ENCODE results near the gene MYLK. TPM values are rescaled to one million over a fixed set of nuclear protein-coding genes. Genes with fewer than 3 reads are reported as not detected.

The MYLK gene
- total and polyA plus RNA-seq, 10 of the 15 experiments (the other 5 are each of a cell fraction or from before 2014, with no cell fraction given), result 0.04 to 1.6 (median 0.42) TPM; not detected in 1

DNA sequence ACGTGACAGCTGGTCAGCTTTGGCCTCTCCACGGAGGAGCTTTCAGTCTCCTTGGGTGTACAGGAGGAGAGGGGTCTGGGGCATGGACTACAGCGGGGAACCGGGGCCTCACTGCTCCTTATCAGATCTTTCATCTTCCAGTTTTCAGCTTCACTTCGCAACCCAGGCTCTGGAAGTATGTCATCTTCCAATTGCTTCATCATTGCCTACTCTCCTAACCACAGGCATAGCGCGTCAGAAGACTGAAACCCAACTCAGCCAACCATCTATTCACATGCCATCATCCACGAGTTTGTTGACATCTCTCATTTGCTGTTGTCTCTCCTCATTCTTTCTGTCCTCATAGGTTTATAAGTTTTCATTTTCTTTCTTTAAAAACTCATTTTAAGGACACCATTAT lies 119.5 kb downstream of the MYLK start:
- H3K4me1 ChIP-seq (ENCODE audit: control insufficient read depth, insufficient read depth, low read length), result no peaks in the 10 kb centered on the region
- no peaks in the 10 kb centered on the region for H3K27me3 ChIP-seq (replicated peaks in 1 of 2; ENCODE audit: control insufficient read depth in 2 of 2, insufficient read depth in 2 of 2, low read length in 1 of 2)
- intact Hi-C loops (cut with micrococcal nuclease; ENCODE audit: unreplicated experiment), result no loop called here
- ATAC-seq, result no peak
- no peak overlapping the region for H3K9ac ChIP-seq (ENCODE audit: control insufficient read depth, insufficient read depth, low read length)
- H4K20me1 ChIP-seq (ENCODE audit: control insufficient read depth, insufficient read depth), result no peaks in the 10 kb centered on the region
- H3K79me2 ChIP-seq (ENCODE audit: control insufficient read depth, insufficient read depth, low read length), result no peaks in the 10 kb centered on the region
- DNase-seq (ENCODE audit: low read depth, low spot score), result no peak
- H2AFZ ChIP-seq (ENCODE audit: control insufficient read depth, low read depth, low read length), result no peak overlapping the region
- BruUV-seq (replicated peaks), result no TSS peak
- H3K27ac ChIP-seq (ENCODE audit: control insufficient read depth, insufficient read depth), result no peak overlapping the region
- POLR2A ChIA-PET, result no interaction called here
- in situ Hi-C loops (cut with MboI), result no loop called here
- CTCF ChIA-PET, result no interaction called here
- H3K4me2 ChIP-seq (ENCODE audit: control insufficient read depth, insufficient read depth), result no peak overlapping the region
- RAD21 ChIA-PET (ENCODE audit: unreplicated experiment), result no interaction called here
- no peak for FAIRE-seq
- SMC1A ChIA-PET (ENCODE audit: uncharacterized antibody, unreplicated experiment), result interaction anchor here (0.7 kb wide), 2 partner anchors 10 to 21 kb away, joined by 3 read pairs; no protein-coding TSS in a partner anchor
- 34% methylated on average over 8 of the region's 8 CpGs for WGBS (ENCODE audit: insufficient coverage, insufficient replicate concordance, low lambda C conversion rate, missing lambda C conversion rate)
- no peak for TF ChIP-seq NR2C1 (IDR thresholded peaks at IDR 0.05)
- no peak for TF ChIP-seq BACH1 (IDR thresholded peaks at IDR 0.05; ENCODE audit: borderline replicate concordance)
- no peak for TF ChIP-seq RAD51 (IDR thresholded peaks at IDR 0.05)
- TF ChIP-seq, protein P1, sequence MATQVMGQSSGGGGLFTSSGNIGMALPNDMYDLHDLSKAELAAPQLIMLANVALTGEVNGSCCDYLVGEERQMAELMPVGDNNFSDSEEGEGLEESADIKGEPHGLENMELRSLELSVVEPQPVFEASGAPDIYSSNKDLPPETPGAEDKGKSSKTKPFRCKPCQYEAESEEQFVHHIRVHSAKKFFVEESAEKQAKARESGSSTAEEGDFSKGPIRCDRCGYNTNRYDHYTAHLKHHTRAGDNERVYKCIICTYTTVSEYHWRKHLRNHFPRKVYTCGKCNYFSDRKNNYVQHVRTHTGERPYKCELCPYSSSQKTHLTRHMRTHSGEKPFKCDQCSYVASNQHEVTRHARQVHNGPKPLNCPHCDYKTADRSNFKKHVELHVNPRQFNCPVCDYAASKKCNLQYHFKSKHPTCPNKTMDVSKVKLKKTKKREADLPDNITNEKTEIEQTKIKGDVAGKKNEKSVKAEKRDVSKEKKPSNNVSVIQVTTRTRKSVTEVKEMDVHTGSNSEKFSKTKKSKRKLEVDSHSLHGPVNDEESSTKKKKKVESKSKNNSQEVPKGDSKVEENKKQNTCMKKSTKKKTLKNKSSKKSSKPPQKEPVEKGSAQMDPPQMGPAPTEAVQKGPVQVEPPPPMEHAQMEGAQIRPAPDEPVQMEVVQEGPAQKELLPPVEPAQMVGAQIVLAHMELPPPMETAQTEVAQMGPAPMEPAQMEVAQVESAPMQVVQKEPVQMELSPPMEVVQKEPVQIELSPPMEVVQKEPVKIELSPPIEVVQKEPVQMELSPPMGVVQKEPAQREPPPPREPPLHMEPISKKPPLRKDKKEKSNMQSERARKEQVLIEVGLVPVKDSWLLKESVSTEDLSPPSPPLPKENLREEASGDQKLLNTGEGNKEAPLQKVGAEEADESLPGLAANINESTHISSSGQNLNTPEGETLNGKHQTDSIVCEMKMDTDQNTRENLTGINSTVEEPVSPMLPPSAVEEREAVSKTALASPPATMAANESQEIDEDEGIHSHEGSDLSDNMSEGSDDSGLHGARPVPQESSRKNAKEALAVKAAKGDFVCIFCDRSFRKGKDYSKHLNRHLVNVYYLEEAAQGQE (IDR thresholded peaks at IDR 0.05; ENCODE audit: low read depth, low read length), result no peak
- no peak for TF ChIP-seq SREBF2 (IDR thresholded peaks at IDR 0.05; ENCODE audit: low read length)
- TF ChIP-seq CEBPB (IDR thresholded peaks at IDR 0.05; ENCODE audit: borderline replicate concordance in 1 of 2, low read depth in 2 of 2, low read length in 2 of 2), result no peak
- no peak for TF ChIP-seq CREB1 (IDR thresholded peaks at IDR 0.05; ENCODE audit: low read depth)
- H3K9me3 ChIP-seq (replicated peaks; ENCODE audit: control insufficient read depth, insufficient read depth, low read length), result no peaks in the 10 kb centered on the region
- H3K4me3 ChIP-seq, result no peak overlapping the region
- no peaks in the 10 kb centered on the region for H3K36me3 ChIP-seq (ENCODE audit: control insufficient read depth in 2 of 2, insufficient read depth in 2 of 2, low read length in 1 of 2)
